Kidney (tissue), 14 donors: Measurements from ENCODE around the gene MARCHF9. TPM values are rescaled to one million over a fixed set of nuclear protein-coding genes. Genes with fewer than 3 reads are reported as not detected.

Experiments
- DNase-seq, 5 donors: peaks; one replicate each; pipeline ENCODE4 v3.0.0-alpha.2; 2013 to 2020
- FAIRE-seq: peaks from 2 replicates; lab custom pipeline; 2012; peaks lifted over from hg19 to GRCh38; lab: Jason Lieb, UNC
- H3K27ac ChIP-seq, 2 donors: one replicate each; pipeline ENCODE4 v1.7.0; 2013; ENCODE audit warnings: low read depth in 2 of 2, low read length in 2 of 2, inconsistent platforms in 1 of 2
- H3K27me3 ChIP-seq: one replicate; pipeline ENCODE4 v1.7.1; 2013; ENCODE audit warnings: low read length, inconsistent platforms; ENCODE audit not compliant: control insufficient read depth, insufficient read depth
- H3K36me3 ChIP-seq, 3 donors: one replicate each; pipeline versions ENCODE4 v1.7.0 to v1.7.1; 2013; ENCODE audit warnings: low read length in 3 of 3, control low read depth in 1 of 3, inconsistent platforms in 1 of 3; ENCODE audit not compliant: insufficient read depth in 3 of 3, control insufficient read depth in 2 of 3
- H3K4me1 ChIP-seq, 3 donors: one replicate each; pipeline versions ENCODE4 v1.7.0 to v1.7.1; 2013; ENCODE audit warnings: low read length in 3 of 3, inconsistent platforms in 1 of 3, low read depth in 1 of 3; ENCODE audit not compliant: control insufficient read depth in 2 of 3, insufficient read depth in 2 of 3
- H3K4me3 ChIP-seq, 3 donors: one replicate each; pipeline versions ENCODE4 v1.7.0 to v1.8.1; 2013; ENCODE audit warnings: low read length in 3 of 3, control low read depth in 1 of 3, inconsistent platforms in 1 of 3
- H3K9ac ChIP-seq, 3 donors: one replicate each; pipeline versions ENCODE4 v1.7.0 to v1.7.1; 2013; ENCODE audit warnings: low read length in 3 of 3, control low read depth in 1 of 3, inconsistent platforms in 1 of 3
- H3K9me3 ChIP-seq, 3 donors: one replicate each; pipeline versions ENCODE4 v1.7.0 to v1.7.1; 2013; ENCODE audit warnings: low read length in 3 of 3, control low read depth in 1 of 3, inconsistent platforms in 1 of 3; ENCODE audit not compliant: control insufficient read depth in 2 of 3, insufficient read depth in 1 of 3
- CTCF ChIP-seq: IDR thresholded peaks from 3 replicates; pipeline ENCODE4 v1.5.1; 2012; ENCODE audit warnings: mild to moderate bottlenecking, moderate library complexity, borderline replicate concordance; ENCODE audit not compliant: insufficient read depth; ENCODE audit errors: extremely low read depth
- intact Hi-C: fragments of 100-400 bp; cut with DNase I; formaldehyde crosslinking; loops from one replicate; pipeline ENCODE4 v1.11.1; 2022
- polyA plus RNA-seq: library from polyadenylated mRNA; stranded (reverse); fragments of 350-450 nt; fragmentation: Illumina TruSeq; extraction: RNeasy Lipid Tissue Mini Kit (QIAGEN cat#74804); gene quantifications from one replicate; pipeline ENCODE4 v1.2.3, GENCODE V29; 2014; ENCODE audit warnings: low read depth, low replicate concordance; ENCODE audit not compliant: insufficient read depth
- total RNA-seq: library from RNA; stranded (reverse); fragmentation: NEBNext Ultra II Directional; extraction: Animal tissue kit (Norgen Biotek cat#: 25700); gene quantifications from one replicate; pipeline ENCODE4 v1.2.1, GENCODE V29; 2021
- donor health status: control.
- donor health status: control.
- donor health status: control.
- donor health status: control.
- donor health status: control.
- donor health status: DM: yes; HTN: yes; CAD: no.
- donor health status: Normal renal cell carcinoma (clear cell type).

The MARCHF9 gene
- total and polyA plus RNA-seq, 2 donors from 2014 or later = 22.9 to 38.4 TPM

DNA sequence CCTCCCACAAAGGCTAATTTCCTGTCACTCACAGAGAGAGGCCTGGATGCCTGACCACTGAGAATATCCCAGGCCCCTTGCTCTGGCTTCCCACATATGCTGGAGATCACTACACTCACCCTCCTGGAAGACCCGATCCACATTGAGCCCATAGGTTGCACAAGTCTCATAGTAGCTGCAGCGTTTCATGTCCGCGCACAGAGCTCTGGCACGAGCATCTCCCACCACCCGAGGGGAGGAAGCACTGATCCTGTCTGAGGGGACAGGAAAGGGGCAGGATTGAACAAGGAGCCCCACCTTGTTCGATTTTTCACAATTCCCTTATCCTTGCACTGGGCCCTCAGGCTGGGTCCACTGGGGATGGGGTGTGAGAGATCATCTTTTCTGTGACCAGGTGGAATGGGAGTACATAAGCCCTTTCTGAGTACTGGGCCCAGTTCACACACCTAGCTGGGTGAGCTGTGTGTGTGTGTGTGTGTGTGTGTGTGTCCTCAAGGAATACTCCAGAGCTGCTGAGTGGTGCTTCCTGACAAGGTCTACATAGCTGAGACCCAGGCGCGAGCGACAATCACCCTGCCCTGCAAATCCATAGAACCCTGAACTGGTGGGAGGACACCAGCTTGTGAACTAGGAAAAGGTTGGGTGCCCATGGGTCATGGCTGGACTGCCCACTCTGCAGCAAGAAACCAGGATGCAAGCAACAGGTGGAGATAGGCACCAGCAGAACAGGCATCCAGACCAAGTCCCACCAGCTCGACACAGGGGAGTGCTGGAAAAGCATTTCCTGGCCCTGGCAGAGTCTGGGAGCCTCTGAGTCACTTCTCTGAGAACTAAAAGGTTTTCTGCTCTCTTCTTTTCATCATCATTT is 21.9 kb upstream of the MARCHF9 start:
- FAIRE-seq (no peak), DNase-seq (peak in 1 of 5 donors; percentile 23)
- Histone ChIP-seq H3K36me3 (no peaks in the 10 kb centered on the region), H3K4me3 (no peak overlapping the region), H3K4me1 (peaks cover 0 to 5% (median 4%) of the 10 kb centered on the region in 3 donors), H3K9ac (no peak overlapping the region), H3K9me3 (no peaks in the 10 kb centered on the region), H3K27me3 (peaks cover 35% of the 10 kb centered on the region), H3K27ac (no peak overlapping the region)
- intact Hi-C loops = no loop called here
- no peak for TF ChIP-seq CTCF

DNA sequence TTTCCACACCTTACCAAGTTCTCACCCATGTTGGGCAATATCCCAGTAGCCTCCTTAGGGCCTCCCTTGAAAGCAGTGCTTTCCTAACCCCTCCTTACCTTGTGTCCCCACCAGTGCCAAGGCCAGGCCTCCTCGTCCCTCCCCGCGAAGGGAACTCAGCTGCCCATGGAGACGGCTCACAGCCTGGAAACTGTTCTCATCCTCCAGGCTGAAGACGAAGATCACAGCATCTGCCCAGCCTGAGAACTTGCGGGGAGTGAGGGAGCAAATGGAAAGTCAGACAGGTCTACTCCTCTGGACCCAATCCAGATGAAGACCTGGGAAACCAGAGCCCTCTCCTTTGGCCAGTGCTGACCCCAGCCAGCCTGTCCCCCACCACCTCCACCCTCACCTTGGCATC is 21.0 kb upstream of the MARCHF9 start:
- intact Hi-C loops = no loop called here
- Histone ChIP-seq H3K9ac (no peak overlapping the region), H3K27me3 (peaks cover 35% of the 10 kb centered on the region), H3K27ac (no peak overlapping the region), H3K36me3 (no peaks in the 10 kb centered on the region), H3K4me1 (peaks cover 0 to 6% (median 4%) of the 10 kb centered on the region in 3 donors), H3K9me3 (no peaks in the 10 kb centered on the region), H3K4me3 (no peak overlapping the region)
- no peak for TF ChIP-seq CTCF
- DNase-seq (no peak), FAIRE-seq (no peak)

- H3K4me3 ChIP-seq = no peak overlapping the region
- TF ChIP-seq CTCF = no peak
- no peak overlapping the region for H3K9ac ChIP-seq
- no peak overlapping the region for H3K27ac ChIP-seq
- peaks cover 38% of the 10 kb centered on the region for H3K27me3 ChIP-seq
- FAIRE-seq (no peak), DNase-seq (no peak)
- H3K4me1 ChIP-seq = peaks cover 0 to 7% (median 4%) of the 10 kb centered on the region in 3 donors
- intact Hi-C loops = no loop called here
- H3K9me3 ChIP-seq = no peaks in the 10 kb centered on the region
- H3K36me3 ChIP-seq = no peaks in the 10 kb centered on the region
Observed at GRCh38 chr12:57734591-57734990, 20.3 kb upstream of the MARCHF9 start.
